ENCODE results near the gene PYGB.
A peak's percentile ranks its signal among the peaks of the same experiment; 100 is the strongest.

The PYGB gene

DNA sequence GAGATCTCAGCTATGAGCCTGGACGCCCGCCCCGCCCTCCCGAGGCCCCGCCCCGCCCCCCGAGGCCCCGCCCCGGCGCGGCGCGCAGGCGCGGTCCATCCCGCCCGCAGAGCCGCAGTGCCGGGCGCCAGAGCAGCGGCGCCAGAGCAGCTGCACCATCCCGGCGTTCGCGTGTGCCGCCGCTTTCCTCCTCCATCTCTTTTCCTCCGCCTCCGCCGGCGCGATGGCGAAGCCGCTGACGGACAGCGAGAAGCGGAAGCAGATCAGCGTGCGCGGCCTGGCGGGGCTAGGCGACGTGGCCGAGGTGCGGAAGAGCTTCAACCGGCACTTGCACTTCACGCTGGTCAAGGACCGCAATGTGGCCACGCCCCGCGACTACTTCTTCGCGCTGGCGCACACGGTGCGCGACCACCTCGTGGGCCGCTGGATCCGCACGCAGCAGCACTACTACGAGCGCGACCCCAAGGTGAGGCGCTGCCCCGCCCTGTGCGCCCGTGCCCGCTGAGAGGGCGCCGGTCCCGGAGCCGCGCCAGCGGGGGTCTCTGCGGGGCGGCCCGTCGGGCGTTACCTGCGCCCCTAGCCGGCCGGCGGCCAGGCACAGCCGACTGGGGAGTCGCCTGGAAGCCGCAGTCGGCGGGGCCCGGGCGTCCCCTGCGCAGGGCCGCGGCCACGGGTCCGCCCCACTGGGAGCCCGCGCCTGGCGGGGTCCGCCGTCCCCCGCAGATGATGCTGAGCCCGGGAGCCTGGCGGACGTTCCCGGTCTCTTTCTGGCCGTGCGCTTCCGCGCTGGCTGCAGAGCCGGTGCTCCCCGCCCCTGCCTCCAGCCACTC, at the start of gene PYGB:
Gene PYGB, plus strand, starts transcription at position 130 of the 830 bp plus-strand sequence. Its CDS starts 94 bp downstream, at position 224.
- TF ChIP-seq CTCF (conservative IDR thresholded peaks at IDR 0.05): no peak
- TF ChIP-seq ZFX (IDR thresholded peaks at IDR 0.05): peak; percentile 32; the same call in 1 of the 2 replicates
- H3K27ac ChIP-seq: peak within 1 kb of the TSS; percentile 93

GRCh38 chr20:25198663-25199383, 49.1 kb upstream of the PYGB start:
- TF ChIP-seq CTCF (conservative IDR thresholded peaks at IDR 0.05) (no peak), ZFX (IDR thresholded peaks at IDR 0.05) (no peak)
- peak overlapping the region; percentile 52 for H3K27ac ChIP-seq

GRCh38 chr20:25199473-25200260, 48.2 kb upstream of the PYGB start:
- H3K27ac ChIP-seq: peak overlapping the region; percentile 52
- TF ChIP-seq ZFX (IDR thresholded peaks at IDR 0.05) (no peak), CTCF (conservative IDR thresholded peaks at IDR 0.05) (no peak)

DNA sequence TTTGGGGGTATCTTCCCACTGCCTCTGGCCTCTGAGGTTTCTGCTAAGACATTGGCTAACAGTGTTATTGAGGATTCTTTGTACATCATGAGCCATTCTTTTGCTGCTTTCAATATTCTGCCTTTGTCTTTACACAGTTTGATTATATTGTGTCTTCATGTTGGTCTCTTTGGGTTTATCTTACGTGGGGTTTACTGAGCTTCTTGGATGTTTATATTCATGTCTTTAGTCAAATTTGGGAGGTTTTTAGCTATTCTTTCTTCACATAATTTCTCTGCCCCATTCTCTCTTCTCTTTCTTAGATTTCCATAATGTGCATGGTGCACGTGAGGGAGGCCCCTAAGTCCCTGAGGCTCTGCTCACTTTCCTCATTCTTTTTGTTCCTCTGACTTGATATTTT, 44.8 kb upstream of the PYGB start:
- no peak overlapping the region for H3K27ac ChIP-seq
- TF ChIP-seq ZFX (IDR thresholded peaks at IDR 0.05) (no peak), CTCF (conservative IDR thresholded peaks at IDR 0.05) (no peak)

- no peak for TF ChIP-seq CTCF (conservative IDR thresholded peaks at IDR 0.05)
- TF ChIP-seq ZFX (IDR thresholded peaks at IDR 0.05): no peak
- H3K27ac ChIP-seq: no peak overlapping the region
Measured at GRCh38 chr20:25203871-25204320, 44.0 kb upstream of the PYGB start.

- no peak for TF ChIP-seq ZFX (IDR thresholded peaks at IDR 0.05)
- no peak for TF ChIP-seq CTCF (conservative IDR thresholded peaks at IDR 0.05)
- no peak overlapping the region for H3K27ac ChIP-seq
Measured at GRCh38 chr20:25204550-25205276, 43.2 kb upstream of the PYGB start.

All from C4-2B (cell line).